ENCODE measurements around the gene ZNF276.

The ZNF276 gene

GRCh38 chr16:89707695-89708094, 13.6 kb upstream of the ZNF276 start:
- no peak overlapping the region for H3K27ac ChIP-seq (replicated peaks)

GRCh38 chr16:89708481-89708931, 12.8 kb upstream of the ZNF276 start:
- no peak overlapping the region for H3K27ac ChIP-seq (replicated peaks)
- no peaks in the 10 kb centered on the region for H3K27me3 ChIP-seq (ENCODE audit: insufficient read depth, poor library complexity, severe bottlenecking)
- TF ChIP-seq SPI1 (IDR thresholded peaks at IDR 0.05; ENCODE audit: borderline replicate concordance, low read depth), result no peak
- no peak for TF ChIP-seq POLR2AphosphoS5 (IDR thresholded peaks at IDR 0.05; ENCODE audit: low read depth)
- no peak for TF ChIP-seq REST (IDR thresholded peaks at IDR 0.05; ENCODE audit: insufficient replicate concordance, low read depth)
- TF ChIP-seq CTCF (IDR thresholded peaks at IDR 0.05; ENCODE audit: insufficient read depth, low read length), result no peak
- TF ChIP-seq GABPA (IDR thresholded peaks at IDR 0.05; ENCODE audit: low read depth), result no peak
- no peak overlapping the region for H3K4me3 ChIP-seq (replicated peaks; ENCODE audit: insufficient read depth, low read length)
- no peak for DNase-seq (ENCODE audit: low read depth in 1 of 2, low spot score in 1 of 2)

More at GRCh38 chr16:89707695-89708094, 13.6 kb upstream of the ZNF276 start:
- H3K4me3 ChIP-seq (replicated peaks; ENCODE audit: insufficient read depth, low read length), result no peak overlapping the region
- H3K27me3 ChIP-seq (ENCODE audit: insufficient read depth, poor library complexity, severe bottlenecking), result no peaks in the 10 kb centered on the region
- TF ChIP-seq GABPA (IDR thresholded peaks at IDR 0.05; ENCODE audit: low read depth) (no peak), POLR2AphosphoS5 (IDR thresholded peaks at IDR 0.05; ENCODE audit: low read depth) (no peak), SPI1 (IDR thresholded peaks at IDR 0.05; ENCODE audit: borderline replicate concordance, low read depth) (no peak), CTCF (IDR thresholded peaks at IDR 0.05; ENCODE audit: insufficient read depth, low read length) (no peak), REST (IDR thresholded peaks at IDR 0.05; ENCODE audit: insufficient replicate concordance, low read depth) (no peak)
- no peak for DNase-seq (ENCODE audit: low read depth in 1 of 2, low spot score in 1 of 2)

- DNase-seq (ENCODE audit: low read depth in 1 of 2, low spot score in 1 of 2), result no peak
- no peaks in the 10 kb centered on the region for H3K27me3 ChIP-seq (ENCODE audit: insufficient read depth, poor library complexity, severe bottlenecking)
- H3K27ac ChIP-seq (replicated peaks), result no peak overlapping the region
- H3K4me3 ChIP-seq (replicated peaks; ENCODE audit: insufficient read depth, low read length), result no peak overlapping the region
- TF ChIP-seq CTCF (IDR thresholded peaks at IDR 0.05; ENCODE audit: insufficient read depth, low read length) (no peak), SPI1 (IDR thresholded peaks at IDR 0.05; ENCODE audit: borderline replicate concordance, low read depth) (no peak), GABPA (IDR thresholded peaks at IDR 0.05; ENCODE audit: low read depth) (no peak), REST (IDR thresholded peaks at IDR 0.05; ENCODE audit: insufficient replicate concordance, low read depth) (no peak), POLR2AphosphoS5 (IDR thresholded peaks at IDR 0.05; ENCODE audit: low read depth) (no peak)
Observed at GRCh38 chr16:89709166-89709565, 12.2 kb upstream of the ZNF276 start.
